GM12878 (cell line): ENCODE results near the gene GRK6.

ENCODE experiments used
- CEBPB ChIP-seq, 2 experiments: fragments of 150-350 bp in 1 of 2; IDR thresholded peaks; 2 replicates each; pipeline ENCODE4 v1.6.1; 2012 to 2014; ENCODE audit warnings: low read depth in 2 of 2, low read length in 2 of 2, borderline replicate concordance in 1 of 2, inconsistent platforms in 1 of 2
- CHD2 ChIP-seq: IDR thresholded peaks from 2 replicates; pipeline ENCODE4 v1.6.1; 2011; ENCODE audit warnings: low read depth, low read length, improper control_type of control experiment, borderline replicate concordance
- CTCF ChIP-seq, 3 experiments: IDR thresholded peaks in 2 of 3; conservative IDR thresholded peaks in 1 of 3; 2 replicates each; pipeline ENCODE4 v1.5.1; 2011; ENCODE audit warnings: low read depth in 3 of 3, low read length in 3 of 3, mild to moderate bottlenecking in 3 of 3, control low read depth in 2 of 3, moderate library complexity in 2 of 3, inconsistent platforms in 1 of 3, mixed read lengths in 1 of 3; ENCODE audit not compliant: control insufficient read depth in 2 of 3, insufficient read depth in 1 of 3; ENCODE audit errors: extremely low read depth in 1 of 3
- EP300 ChIP-seq, 2 experiments: fragments of 150-350 bp in 1 of 2; IDR thresholded peaks; 2 replicates each; pipeline ENCODE4 v1.6.1; 2011 to 2012; ENCODE audit warnings: low read depth in 2 of 2, low read length in 2 of 2, borderline replicate concordance in 1 of 2, improper control_type of control experiment in 1 of 2, inconsistent platforms in 1 of 2; ENCODE audit not compliant: control insufficient read depth in 1 of 2
- EZH2 ChIP-seq: IDR thresholded peaks from 2 replicates; pipeline ENCODE4 v1.6.1; 2012; ENCODE audit warnings: low read depth, mild to moderate bottlenecking, control low read depth, inconsistent platforms, low read length, borderline replicate concordance; ENCODE audit not compliant: control insufficient read depth
- GABPA ChIP-seq: IDR thresholded peaks from 2 replicates; pipeline ENCODE4 v1.6.1; 2014; ENCODE audit warnings: antibody characterized with exemption, low read depth, mild to moderate bottlenecking, inconsistent platforms
- NR2C2 ChIP-seq: IDR thresholded peaks from 2 replicates; pipeline ENCODE4 v1.6.1; 2011; ENCODE audit warnings: borderline replicate concordance, low read depth; ENCODE audit not compliant: control insufficient read depth, insufficient read length
- PAX5 ChIP-seq: IDR thresholded peaks from 2 replicates; pipeline ENCODE4 v1.6.1; 2011; ENCODE audit warnings: low read depth, low read length, borderline replicate concordance
- RAD21 ChIP-seq: IDR thresholded peaks from 2 replicates; pipeline ENCODE4 v1.6.1; 2011; ENCODE audit warnings: mild to moderate bottlenecking, low read depth, low read length, moderate library complexity; ENCODE audit not compliant: insufficient read depth
- SKIL ChIP-seq: fragments of 450-650 bp; IDR thresholded peaks from 2 replicates; pipeline ENCODE4 v1.6.1; 2017; ENCODE audit warnings: mild to moderate bottlenecking, low read depth, inconsistent platforms; ENCODE audit not compliant: poor library complexity, severe bottlenecking
- SMC3 ChIP-seq: IDR thresholded peaks from 2 replicates; pipeline ENCODE4 v1.6.1; 2011; ENCODE audit warnings: low read length, improper control_type of control experiment, borderline replicate concordance
- ZBED1 ChIP-seq: IDR thresholded peaks from 2 replicates; pipeline ENCODE4 v1.6.1; 2016; ENCODE audit warnings: borderline replicate concordance

GRCh38 chr5:177459357-177459756 lies 32.9 kb downstream of the GRK6 start:
- TF ChIP-seq PAX5: no peak
- TF ChIP-seq CHD2: no peak
- no peak for TF ChIP-seq GABPA
- TF ChIP-seq ZBED1: no peak
- no peak for TF ChIP-seq SMC3
- no peak for TF ChIP-seq EZH2
- TF ChIP-seq SKIL: no peak
- no peak for TF ChIP-seq CTCF (IDR thresholded peaks at IDR 0.05 in 2 of 3, conservative IDR thresholded peaks at IDR 0.05 in 1 of 3; ENCODE audit: control insufficient read depth in 2 of 3, extremely low read depth in 1 of 3, insufficient read depth in 1 of 3, low read depth in 3 of 3, low read length in 3 of 3)
- no peak for TF ChIP-seq EP300 (IDR thresholded peaks at IDR 0.05; ENCODE audit: borderline replicate concordance in 1 of 2, control insufficient read depth in 1 of 2, low read depth in 2 of 2, low read length in 2 of 2)
- no peak for TF ChIP-seq RAD21
- no peak for TF ChIP-seq NR2C2
- TF ChIP-seq CEBPB (IDR thresholded peaks at IDR 0.05; ENCODE audit: borderline replicate concordance in 1 of 2, low read depth in 2 of 2, low read length in 2 of 2): no peak
